ENCODE measurements around the gene RHCE.

RHCE gene

DNA sequence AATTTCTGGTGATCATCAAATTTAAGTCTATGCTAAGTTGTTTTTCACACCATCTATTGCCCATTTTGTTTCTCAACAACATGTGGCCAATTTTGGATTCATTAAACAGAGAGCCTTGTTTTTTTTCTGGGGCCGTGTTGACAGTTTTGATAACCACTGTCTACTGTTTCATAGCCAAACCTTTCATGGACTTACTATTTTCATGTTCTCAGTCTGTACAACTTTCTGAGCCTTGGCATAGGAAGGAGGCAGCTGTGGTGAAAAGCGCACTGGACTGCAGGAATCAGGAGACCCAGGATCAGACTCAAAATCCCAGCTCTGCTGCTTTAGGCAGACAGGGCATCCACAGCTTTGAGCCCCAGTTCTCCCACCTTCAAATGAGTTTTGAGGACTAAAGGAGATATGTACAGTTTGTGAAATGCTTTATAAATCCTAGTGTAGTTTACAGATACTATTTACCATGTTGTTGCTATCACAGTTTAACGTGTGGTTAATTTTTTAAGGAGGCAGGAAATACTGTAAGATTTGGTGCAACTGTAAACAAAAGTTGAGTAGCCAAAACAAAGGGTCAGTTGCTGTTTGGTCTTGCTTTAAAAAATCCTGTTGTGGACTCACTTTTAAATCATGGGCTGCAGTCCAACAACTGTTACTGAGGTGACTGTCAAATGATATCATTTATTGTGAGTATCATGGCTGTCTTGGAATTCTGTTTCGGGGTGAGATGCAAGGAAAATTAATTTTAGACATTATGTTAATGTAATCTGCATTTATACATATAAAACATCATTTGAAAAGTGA, 13.0 kb upstream of the RHCE start:
- TF ChIP-seq, protein P1, sequence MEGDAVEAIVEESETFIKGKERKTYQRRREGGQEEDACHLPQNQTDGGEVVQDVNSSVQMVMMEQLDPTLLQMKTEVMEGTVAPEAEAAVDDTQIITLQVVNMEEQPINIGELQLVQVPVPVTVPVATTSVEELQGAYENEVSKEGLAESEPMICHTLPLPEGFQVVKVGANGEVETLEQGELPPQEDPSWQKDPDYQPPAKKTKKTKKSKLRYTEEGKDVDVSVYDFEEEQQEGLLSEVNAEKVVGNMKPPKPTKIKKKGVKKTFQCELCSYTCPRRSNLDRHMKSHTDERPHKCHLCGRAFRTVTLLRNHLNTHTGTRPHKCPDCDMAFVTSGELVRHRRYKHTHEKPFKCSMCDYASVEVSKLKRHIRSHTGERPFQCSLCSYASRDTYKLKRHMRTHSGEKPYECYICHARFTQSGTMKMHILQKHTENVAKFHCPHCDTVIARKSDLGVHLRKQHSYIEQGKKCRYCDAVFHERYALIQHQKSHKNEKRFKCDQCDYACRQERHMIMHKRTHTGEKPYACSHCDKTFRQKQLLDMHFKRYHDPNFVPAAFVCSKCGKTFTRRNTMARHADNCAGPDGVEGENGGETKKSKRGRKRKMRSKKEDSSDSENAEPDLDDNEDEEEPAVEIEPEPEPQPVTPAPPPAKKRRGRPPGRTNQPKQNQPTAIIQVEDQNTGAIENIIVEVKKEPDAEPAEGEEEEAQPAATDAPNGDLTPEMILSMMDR (IDR thresholded peaks at IDR 0.05; ENCODE audit: extremely low read depth, insufficient read depth, missing control alignments): no peak
- DNase-seq (ENCODE audit: low spot score): no peak
- in situ Hi-C loops (cut with MboI; ENCODE audit: low pct_unique_long_range_greater_than_20kb, low sequenced_read_pairs, unreplicated experiment): no loop called here

DNA sequence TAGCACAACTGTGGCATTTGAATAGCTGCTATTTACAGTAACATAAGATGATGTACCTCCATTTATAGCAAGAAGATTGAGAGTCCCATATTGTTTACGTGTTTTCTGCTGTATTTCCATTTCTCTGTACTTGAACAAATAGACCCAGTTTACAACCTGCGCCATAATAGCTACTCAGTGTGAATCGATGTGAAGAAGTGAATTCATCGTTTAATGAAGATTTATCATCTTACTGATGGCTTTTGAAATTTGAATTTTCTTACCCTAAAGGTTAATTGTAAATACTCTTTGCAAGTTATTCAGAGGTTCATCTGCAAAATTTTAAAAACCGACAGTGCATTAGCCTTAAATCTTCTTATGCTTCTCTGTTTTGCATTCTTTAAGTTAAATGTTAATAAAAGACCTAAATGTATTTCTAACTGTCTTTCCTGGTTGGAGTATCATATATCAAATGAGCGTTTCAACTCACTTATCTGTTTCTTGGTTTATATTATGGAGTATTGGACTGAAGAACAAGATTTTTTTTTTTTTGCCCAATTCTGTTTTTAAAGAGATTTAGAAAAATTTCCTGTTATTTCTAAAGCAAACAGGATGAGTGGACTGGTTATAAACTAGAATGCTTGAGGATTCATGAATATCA, 12.2 kb upstream of the RHCE start:
- no peak for DNase-seq (ENCODE audit: low spot score)
- TF ChIP-seq, protein P1 (IDR thresholded peaks at IDR 0.05; ENCODE audit: extremely low read depth, insufficient read depth, missing control alignments): no peak
- in situ Hi-C loops (cut with MboI; ENCODE audit: low pct_unique_long_range_greater_than_20kb, low sequenced_read_pairs, unreplicated experiment): no loop called here

DNA sequence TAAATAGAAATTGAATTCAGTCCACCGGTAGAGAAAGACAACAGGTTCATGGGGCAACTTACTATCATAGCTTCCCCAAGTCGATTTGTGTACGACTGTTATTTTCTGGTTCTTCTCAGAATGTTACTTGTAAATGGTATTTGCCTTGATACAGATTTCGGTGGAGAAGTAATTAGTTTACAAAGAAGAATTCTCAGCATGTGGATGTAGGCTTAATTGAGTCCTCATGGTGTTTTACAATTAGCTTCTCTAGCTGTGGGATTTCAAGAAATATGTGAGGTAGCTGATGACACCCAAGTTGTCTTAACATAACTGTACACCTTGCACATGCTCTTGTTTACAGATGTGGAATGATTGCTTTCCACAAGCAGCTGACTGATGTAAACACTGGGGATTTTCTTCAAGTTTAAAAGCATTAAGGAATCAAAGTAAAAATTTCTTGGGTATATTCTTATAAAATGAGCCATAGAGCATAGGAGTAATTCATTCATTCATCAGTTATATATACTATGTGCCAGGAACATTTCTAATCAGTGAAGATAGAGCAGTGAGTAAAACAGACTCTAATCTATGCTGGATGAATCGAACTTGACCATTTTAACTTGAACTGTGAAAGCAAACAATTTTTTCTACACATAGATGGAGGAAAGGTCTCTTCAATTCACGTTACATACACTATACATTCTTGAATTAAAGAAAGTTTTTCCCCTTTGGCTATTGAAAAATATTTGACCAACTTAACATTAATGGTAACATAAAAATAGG, 11.5 kb upstream of the RHCE start:
- TF ChIP-seq, protein P1 (IDR thresholded peaks at IDR 0.05; ENCODE audit: extremely low read depth, insufficient read depth, missing control alignments): no peak
- in situ Hi-C loops (cut with MboI; ENCODE audit: low pct_unique_long_range_greater_than_20kb, low sequenced_read_pairs, unreplicated experiment): no loop called here
- no peak for DNase-seq (ENCODE audit: low spot score)

DNA sequence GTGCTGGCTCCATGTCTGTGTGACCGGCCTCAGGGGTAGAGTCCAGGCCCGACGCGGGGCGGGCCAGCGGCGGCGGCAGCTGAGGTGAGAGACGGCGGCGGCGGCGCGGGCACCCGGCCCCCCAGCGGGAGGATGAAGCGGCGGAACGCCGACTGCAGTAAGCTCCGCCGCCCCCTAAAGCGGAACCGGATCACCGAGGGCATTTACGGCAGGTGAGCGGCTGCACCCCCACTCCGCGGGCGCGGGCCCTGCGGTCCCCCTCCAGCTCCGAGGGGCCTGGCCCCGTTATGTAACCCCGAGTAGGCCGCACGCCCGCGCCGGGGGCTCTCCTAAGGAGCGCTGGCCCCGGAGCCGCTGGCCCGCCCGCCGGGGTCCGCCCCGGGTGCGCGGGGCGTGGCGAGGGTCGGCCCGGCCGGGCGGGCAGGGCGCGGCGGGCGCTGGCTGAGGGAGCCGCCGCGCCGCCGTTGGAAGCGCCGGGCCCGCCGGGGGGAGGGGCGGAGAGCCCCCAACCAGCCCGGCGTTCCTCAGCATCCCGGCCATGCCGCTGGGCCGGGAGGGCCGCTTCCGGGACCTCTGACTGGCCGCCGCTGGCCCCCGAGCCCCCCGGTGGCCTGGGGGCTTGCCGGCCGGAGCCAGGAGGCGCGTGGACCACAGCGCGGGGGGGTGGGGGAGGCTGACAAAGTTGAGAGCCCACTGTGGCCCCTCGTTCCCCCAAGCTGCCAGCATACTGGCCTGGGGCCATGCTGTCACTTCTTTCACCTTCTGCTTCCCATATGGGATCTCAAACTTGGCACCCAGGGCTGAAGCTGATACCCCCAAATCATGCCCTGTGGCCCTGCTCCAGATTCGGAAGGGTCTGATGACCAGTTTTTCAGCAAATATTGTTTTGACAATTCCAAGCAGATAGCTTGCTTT, 10.6 kb upstream of the RHCE start:
- TF ChIP-seq, protein P1 (IDR thresholded peaks at IDR 0.05; ENCODE audit: extremely low read depth, insufficient read depth, missing control alignments): no peak
- in situ Hi-C loops (cut with MboI; ENCODE audit: low pct_unique_long_range_greater_than_20kb, low sequenced_read_pairs, unreplicated experiment): no loop called here

DNA sequence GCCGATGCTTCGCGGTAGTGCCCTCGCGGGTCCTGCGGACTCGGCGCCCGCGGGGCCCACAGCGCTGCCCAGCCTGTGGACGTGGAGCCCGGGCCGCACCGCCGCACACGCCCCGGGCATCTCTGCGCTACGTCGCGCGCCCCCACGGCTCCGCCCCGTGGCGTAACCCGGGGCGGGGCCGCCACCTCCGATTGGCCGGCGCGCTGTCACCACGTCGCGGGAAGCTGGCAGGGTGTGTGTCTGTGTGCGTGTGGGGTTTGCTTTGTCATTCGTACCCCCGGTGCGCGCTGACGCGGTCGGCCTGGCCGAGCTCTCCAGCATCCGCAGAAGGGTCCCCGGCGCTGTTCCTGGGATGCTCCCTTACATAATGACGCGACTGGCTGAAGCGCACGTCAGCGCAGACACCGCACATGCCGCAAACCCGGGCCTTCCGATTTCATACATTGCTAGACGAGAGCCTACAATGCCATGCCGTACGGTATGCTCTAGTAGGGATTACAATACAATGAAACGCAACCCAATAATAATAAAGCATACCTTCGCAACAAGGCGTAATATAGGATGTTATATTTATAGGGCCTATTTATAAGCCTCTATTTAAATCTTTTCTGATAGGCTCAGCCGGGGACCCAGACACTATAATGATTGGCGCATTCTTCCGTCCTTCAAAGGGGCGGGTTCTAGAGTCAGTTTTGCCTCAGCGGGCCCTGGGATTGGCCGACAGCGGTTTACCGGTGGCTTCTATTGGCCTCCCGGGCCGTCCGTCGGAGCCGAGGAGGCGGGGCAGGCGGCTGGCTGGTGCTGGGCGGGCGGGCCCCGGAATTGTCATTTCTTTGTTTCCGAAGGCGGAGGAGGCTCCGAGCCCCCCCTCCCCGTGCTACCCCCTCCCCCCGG, 9.7 kb upstream of the RHCE start, which contains the start of gene MACO1:
MACO1 (plus strand) TSS at position 825 of the 894 bp plus-strand sequence. CDS start 202 bp downstream, outside the sequence.
- in situ Hi-C loops (cut with MboI; ENCODE audit: low pct_unique_long_range_greater_than_20kb, low sequenced_read_pairs, unreplicated experiment): no loop called here
- TF ChIP-seq, protein P1 (IDR thresholded peaks at IDR 0.05; ENCODE audit: extremely low read depth, insufficient read depth, missing control alignments): no peak

More for the DNA sequence above, 10.6 kb upstream of the RHCE start:
- DNase-seq (ENCODE audit: low spot score): no peak

More for the DNA sequence above, 9.7 kb upstream of the RHCE start, which contains the start of gene MACO1:
- peak; percentile 98 for DNase-seq (ENCODE audit: low spot score)

Data from GM13977 (cell line).